ENCODE results near the gene SIGLEC11.

DNA sequence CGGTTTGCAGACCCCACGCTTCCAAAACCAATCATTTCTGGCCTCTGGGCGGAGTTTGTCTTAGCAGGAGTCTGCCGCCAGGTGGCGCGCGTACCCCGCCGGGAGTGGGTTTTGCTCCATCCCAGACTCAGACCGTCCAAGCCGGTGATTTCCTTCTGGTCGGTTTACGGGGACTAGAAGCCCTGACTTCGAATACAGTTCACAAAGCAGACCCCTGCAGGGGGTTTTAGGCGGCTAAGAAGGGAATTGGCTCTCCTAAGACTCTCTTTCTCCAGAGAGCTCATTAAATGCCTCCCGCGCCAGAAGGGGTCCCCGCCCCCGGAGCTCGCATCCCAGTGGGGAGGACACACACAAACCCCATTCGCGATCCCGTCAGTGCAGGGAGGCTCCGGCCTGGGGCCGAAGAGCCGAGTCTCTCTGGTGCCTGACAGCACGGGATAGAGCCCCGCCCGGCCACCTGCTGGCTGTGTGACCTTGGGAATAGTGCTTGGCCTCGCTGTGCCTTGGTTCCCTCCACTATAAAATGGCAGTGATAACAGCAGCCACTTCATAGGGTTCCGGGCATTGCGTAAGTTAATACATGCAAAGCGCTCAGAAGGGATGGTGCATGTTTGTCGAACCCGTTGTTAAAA, 23.1 kb downstream of the SIGLEC11 start:
- TF ChIP-seq, protein P1, sequence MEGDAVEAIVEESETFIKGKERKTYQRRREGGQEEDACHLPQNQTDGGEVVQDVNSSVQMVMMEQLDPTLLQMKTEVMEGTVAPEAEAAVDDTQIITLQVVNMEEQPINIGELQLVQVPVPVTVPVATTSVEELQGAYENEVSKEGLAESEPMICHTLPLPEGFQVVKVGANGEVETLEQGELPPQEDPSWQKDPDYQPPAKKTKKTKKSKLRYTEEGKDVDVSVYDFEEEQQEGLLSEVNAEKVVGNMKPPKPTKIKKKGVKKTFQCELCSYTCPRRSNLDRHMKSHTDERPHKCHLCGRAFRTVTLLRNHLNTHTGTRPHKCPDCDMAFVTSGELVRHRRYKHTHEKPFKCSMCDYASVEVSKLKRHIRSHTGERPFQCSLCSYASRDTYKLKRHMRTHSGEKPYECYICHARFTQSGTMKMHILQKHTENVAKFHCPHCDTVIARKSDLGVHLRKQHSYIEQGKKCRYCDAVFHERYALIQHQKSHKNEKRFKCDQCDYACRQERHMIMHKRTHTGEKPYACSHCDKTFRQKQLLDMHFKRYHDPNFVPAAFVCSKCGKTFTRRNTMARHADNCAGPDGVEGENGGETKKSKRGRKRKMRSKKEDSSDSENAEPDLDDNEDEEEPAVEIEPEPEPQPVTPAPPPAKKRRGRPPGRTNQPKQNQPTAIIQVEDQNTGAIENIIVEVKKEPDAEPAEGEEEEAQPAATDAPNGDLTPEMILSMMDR (IDR thresholded peaks at IDR 0.05; ENCODE audit: insufficient read depth, low read length, poor library complexity, severe bottlenecking) = peak; percentile 97
- no peak for TF ChIP-seq EZH2phosphoT487 (conservative IDR thresholded peaks at IDR 0.05; ENCODE audit: low read length)

Data from SU-DHL-6 (cell line).